NCI-H1694 treated with DMSO at 0.1 percent for 48 hours (cell line): ENCODE measurements around the gene POU6F2.
"Not testable (repeated sequence)": the region's sequence is repeated elsewhere in the genome, so short reads cannot be mapped to it uniquely, and the experiment has no call there.

Experiments
- DNase-seq: peaks from one replicate; lab custom pipeline; 2025; lab: John Stamatoyannopoulos, UW

POU6F2 gene

GRCh38 chr7:39355664-39356063 lies 378.0 kb downstream of the POU6F2 start:
- no peak for DNase-seq

- no peak for DNase-seq
Observed at GRCh38 chr7:39356172-39356925, 378.6 kb downstream of the POU6F2 start.

- no peak for DNase-seq
Observed at GRCh38 chr7:39357648-39358047, 379.9 kb downstream of the POU6F2 start.

GRCh38 chr7:39360038-39360437 lies 382.3 kb downstream of the POU6F2 start:
- no peak for DNase-seq

- DNase-seq = no peak
Observed at GRCh38 chr7:39360766-39361165, 383.1 kb downstream of the POU6F2 start.

- DNase-seq = no peak
Observed at GRCh38 chr7:39365751-39366295, 388.1 kb downstream of the POU6F2 start.

GRCh38 chr7:39367451-39367850 lies 389.7 kb downstream of the POU6F2 start:
- no peak for DNase-seq

- DNase-seq = no peak
Observed at GRCh38 chr7:39367943-39368342, 390.2 kb downstream of the POU6F2 start.

GRCh38 chr7:39372383-39372782 lies 394.7 kb downstream of the POU6F2 start:
- DNase-seq = no peak

GRCh38 chr7:39374436-39375040 lies 396.8 kb downstream of the POU6F2 start:
- DNase-seq = no peak

- no peak for DNase-seq
Observed at GRCh38 chr7:39375047-39375873, 397.6 kb downstream of the POU6F2 start.

- DNase-seq = no peak
Observed at GRCh38 chr7:39375874-39376190, 398.1 kb downstream of the POU6F2 start.

- not testable (repeated sequence) for DNase-seq
Observed at GRCh38 chr7:39376881-39377280, 399.2 kb downstream of the POU6F2 start.

- DNase-seq = no peak
Observed at GRCh38 chr7:39379416-39379815, 401.7 kb downstream of the POU6F2 start.

- DNase-seq = no peak
Observed at GRCh38 chr7:39383136-39383535, 405.4 kb downstream of the POU6F2 start.

GRCh38 chr7:39384386-39384785 lies 406.7 kb downstream of the POU6F2 start:
- no peak for DNase-seq

- DNase-seq = no peak
Observed at GRCh38 chr7:39386718-39387117, 409.0 kb downstream of the POU6F2 start.

GRCh38 chr7:39392151-39392550 lies 414.4 kb downstream of the POU6F2 start:
- DNase-seq = no peak

GRCh38 chr7:39394105-39394680 lies 416.5 kb downstream of the POU6F2 start:
- DNase-seq = no peak

GRCh38 chr7:39399458-39399857 lies 421.7 kb downstream of the POU6F2 start:
- DNase-seq = no peak

GRCh38 chr7:39399986-39400385 lies 422.3 kb downstream of the POU6F2 start:
- no peak for DNase-seq

- no peak for DNase-seq
Observed at GRCh38 chr7:39400836-39401235, 423.1 kb downstream of the POU6F2 start.
